Stimulated activated CD8-positive, alpha-beta memory T cell treated with anti-CD3 and anti-CD28 coated beads, Interleukin-7, amount 100 ng/mL, for 24 hours (primary cell): ENCODE results near the gene SENP7.
"Not testable (repeated sequence)": the region's sequence is repeated elsewhere in the genome, so short reads cannot be mapped to it uniquely, and the experiment has no call there.

ENCODE experiments used
- DNase-seq: peaks from one replicate; pipeline ENCODE4 v3.0.0-alpha.2; 2020; ENCODE audit warnings: low read depth

SENP7 gene

DNA sequence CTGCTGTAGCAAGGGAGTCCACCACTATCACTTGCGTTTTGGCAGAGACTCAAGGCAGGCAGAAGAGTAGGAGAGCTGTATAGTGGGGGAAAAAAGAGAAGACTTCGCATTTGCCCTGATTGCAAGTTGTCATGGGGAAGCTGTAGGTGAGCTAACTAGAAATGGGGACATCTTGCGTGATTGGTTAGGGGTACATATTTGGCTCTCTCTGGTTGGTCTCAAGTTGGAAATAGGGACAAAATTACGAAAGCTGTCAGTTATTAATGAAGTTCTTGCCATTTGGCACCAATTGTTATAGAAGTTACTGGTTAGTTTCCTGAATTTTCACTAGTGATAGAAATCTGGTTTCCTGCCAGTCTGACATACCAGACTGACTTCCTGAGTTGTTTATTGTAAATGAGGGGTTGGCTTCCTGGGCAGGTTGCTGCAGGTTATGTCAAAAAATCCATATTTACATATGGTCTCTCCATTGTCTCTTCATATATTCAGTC is 8.2 kb upstream of the SENP7 start:
- no peak for DNase-seq

DNA sequence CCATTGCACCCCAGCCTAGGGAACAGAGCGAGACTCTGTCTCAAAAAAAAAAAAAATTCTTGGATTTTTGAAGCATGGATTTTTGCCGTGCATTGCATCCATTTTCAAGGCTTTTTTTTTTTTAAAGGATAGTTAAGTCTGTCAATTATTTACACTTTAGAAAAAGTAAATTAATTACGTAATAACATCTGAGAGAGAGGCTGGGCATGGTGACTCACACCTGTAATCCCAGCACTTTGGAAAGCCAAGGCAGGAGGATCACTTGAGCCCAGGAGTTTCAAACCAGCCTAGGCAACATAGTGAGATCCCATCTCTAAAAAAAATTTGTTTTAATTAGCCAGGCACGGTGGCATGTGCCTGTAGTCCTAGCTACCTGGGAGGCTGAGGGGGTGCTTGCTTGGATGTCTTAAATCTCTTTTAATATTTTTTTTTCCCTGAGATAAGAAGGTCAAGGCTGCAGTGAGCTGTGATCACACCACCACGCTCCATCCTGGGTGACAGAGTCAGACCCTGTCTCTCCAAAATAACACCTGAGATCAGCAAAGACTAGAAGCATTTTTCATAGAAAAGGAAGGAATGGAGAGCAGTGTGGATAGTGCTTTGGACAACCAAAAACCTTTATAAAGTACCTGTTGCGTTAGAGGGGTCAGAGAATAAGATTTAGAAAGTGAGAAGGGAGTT is 6.8 kb upstream of the SENP7 start:
- DNase-seq, result no peak

DNA sequence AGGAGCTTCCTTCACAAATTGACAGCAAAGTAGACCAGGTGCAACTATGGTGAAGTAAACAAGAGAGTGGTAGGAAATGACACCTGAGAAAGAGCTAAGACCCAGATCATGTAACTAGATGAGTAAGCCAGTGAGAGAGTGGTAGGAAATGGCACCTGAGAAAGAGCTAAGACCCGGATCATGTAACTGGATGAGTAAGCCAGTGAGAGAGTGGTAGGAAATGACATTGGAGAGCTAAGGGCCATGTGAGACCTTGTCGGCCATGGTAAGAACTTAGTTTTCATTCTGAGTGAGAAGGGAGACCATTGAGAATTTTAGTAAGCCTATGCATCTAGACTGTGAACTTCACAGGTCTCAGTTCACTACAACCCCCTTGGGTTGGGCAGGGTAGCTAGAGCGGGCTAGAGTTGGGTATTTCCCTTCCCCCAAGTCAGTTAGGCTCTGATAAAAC is 5.4 kb upstream of the SENP7 start:
- no peak for DNase-seq

DNA sequence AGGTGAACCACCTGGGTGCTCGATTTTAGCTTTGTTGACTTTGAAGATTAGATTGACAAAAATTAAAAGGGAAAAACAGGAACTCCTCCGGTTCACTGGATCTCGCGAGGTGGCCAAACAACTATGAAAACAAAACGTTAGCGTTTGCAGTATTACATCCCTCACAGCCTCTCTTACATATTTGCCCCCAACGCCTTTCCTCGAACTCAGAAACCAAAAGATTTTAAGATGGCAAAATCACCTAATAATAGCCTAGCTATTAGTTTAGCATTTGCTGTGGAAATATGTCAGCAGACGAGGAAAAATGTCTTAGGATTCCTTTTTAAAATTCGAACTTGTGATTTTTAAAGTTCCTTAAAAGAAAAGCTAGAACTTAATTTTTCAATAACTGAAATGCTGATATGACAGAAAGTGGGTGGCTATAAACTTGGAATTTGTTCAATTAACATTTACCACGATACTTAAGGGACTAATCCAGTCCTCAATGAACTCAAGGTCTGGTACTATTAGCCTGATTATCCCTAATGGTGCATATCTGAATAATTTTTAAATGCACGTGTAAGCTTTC is 491 bp upstream of the SENP7 start:
- no peak for DNase-seq

DNA sequence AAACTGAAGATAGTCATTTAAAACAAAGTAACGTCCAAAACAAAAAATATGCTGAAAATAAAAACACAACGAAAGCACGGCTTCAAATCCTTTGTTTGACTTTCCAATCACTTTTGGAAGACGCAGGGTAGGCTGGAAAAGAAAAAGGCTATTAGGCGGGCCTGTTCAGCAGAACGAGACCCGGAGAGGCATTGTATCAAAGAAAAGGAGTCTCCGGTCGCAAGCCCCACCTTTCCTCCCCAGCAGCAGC is 691 bp downstream of the SENP7 start:
- DNase-seq, result no peak

DNA sequence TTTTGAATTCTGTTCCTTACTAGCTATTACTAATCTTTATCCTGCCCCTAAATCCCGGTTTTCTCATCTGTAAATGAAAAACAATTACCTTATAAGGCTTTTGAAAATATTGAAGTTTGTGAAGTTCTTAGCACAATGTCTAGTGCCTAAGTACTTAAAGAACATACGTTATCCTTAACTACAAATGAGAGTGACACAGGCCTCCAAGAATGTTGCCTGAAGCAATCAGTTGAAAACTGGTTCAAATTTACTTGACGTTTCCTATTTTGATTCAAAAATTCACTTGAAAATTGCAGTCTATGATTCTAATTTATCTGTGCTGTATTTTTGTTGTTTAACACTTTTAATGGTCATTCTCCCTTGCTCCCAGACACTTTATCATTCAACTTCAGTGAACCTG is 3.2 kb downstream of the SENP7 start:
- DNase-seq, result no peak

DNA sequence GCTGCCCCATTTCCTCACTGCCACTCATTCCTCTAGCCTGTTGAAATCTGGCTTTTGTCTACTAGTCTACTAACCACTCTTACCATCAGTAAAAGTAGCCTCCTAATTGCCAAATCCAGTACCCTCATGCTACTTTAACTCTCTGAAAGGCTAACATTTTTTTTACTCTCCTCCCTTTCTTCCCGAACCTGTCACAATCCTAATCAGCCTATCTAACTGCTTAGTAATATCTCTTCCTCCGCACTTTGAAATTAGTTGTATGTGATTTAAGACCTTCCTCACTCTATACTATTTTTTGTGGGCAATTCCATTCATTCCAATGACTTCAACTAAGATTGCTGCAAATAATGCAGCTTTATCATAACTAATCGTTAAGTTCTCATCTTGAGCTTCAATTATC is 3.7 kb downstream of the SENP7 start:
- DNase-seq, result no peak

DNA sequence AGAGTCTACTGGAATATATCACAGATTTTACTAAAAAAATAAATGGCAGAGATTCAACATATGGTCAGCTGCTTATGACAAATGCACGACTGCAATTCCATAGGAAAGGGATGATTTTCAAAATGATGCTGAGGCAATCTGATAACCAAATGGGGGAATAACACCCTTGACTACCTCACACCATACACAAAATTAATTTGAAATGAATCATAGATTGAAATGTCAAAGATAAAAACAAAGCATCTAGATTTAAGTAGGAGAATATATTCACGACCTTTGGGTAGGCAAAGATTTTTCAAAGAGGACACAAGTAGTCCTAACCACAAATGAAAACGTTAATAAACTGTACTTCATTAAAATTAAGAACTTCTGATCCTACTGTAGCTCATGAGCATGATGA is 11.2 kb downstream of the SENP7 start:
- DNase-seq, result no peak

DNA sequence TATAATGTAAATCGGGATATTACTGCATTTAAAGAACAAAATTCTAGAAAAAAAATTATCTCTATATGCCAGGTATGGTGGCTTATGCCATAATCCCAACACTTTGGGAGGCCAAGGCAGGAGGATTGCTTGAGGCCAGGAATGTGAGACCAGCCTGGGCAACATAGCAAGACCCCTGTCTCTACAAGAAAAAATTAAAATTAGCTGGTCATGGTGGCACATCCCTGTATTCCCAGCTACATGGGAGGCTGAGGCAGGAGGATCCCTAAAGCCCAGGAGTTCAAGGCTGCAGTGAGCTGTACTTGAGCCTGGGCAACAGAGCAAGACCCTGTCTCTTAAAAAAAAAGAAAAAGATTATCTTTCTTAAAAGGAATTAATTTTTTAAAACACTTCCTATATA is 12.8 kb downstream of the SENP7 start:
- DNase-seq, result no peak

DNA sequence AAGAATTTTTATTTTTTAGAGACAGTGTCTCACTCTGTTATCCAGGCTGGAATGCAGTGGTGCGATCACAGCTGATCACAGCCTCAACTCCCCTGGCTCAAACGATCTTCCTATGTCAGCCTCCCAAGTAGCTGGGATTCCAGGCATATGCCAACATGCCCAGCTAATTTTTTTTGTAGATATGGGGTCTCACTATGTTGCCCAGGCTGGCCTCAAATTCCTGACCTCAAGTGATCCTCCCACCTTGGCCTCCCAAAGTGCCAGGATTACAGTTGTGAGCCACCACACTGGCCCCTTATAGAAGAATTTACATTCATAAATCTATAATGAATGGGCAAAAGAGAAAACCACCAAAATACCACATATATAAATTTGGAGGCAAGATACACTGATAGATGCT is 15.2 kb downstream of the SENP7 start:
- DNase-seq, result no peak

DNA sequence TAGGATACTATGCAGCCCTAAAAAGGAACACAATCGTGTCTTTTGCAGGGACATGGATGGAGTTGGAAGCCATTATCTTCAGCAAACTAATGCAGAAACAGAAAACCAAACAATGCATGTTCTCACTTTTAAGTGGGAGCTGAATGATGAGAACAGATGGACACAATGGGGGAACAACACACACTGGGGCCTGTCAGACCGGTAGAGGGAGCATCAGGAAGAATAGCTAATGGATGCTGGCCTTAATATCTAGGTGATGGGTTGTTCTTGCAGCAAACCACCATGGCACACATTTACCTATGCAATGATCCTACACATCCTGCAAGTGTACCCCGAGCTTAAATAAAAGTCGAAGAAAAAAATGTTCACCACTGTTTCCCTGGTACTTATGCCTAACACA is 17.5 kb downstream of the SENP7 start:
- DNase-seq, result no peak

DNA sequence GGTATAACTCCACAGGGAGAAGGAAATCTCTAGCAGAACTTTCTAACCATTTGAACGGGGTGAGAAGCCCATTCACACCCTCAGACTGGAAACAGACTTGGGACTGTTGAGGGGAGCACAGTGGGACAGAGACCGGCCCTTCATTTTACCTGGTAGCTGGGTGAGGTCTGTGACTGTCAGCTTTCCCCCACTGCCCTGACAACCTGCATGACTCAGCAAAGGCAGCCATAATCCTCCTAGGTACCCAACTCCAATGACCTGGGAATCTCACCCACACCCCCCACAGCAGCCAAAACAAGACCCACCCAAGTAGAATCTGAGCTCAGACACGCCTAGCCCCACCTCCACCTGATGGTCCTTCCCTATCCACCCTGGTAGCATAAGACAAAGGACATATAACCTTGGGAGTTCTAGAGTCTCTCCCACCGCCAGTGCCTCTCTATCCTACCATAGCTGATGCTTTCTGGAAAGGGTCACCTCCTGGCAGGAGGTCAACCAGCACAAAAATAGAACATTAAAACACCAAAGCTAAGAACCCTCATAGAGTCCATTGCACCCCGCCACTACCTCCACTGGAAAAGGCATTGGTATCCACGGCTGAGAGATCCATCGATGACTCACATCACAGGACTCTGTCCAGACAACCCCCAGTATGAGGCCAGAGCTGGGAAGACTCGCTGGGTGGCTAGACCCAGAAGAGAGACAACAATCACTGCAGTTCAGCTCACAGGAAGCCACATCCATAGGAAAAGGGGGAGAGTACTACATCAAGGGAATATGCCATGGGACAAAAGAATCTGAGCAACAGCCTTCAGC is 28.0 kb downstream of the SENP7 start:
- no peak for DNase-seq

DNA sequence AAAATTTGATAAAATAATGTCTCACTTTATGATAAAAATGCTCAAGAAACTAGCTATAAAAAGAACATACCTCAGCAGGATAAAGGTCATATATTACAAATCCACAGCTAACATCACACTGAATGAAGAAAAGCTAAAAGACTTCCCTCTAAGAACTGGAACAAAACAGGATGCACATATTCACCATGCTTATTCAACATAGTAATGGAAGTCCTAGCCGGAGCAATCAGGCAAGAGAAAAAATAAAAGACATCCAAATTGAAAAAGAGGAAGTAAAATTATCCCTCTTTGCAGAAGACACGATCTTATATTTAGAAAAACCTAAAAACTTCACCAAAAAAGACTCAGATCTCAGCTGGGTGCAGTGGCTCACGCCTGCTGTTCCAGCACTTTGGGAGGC is 34.0 kb downstream of the SENP7 start:
- DNase-seq, result no peak

DNA sequence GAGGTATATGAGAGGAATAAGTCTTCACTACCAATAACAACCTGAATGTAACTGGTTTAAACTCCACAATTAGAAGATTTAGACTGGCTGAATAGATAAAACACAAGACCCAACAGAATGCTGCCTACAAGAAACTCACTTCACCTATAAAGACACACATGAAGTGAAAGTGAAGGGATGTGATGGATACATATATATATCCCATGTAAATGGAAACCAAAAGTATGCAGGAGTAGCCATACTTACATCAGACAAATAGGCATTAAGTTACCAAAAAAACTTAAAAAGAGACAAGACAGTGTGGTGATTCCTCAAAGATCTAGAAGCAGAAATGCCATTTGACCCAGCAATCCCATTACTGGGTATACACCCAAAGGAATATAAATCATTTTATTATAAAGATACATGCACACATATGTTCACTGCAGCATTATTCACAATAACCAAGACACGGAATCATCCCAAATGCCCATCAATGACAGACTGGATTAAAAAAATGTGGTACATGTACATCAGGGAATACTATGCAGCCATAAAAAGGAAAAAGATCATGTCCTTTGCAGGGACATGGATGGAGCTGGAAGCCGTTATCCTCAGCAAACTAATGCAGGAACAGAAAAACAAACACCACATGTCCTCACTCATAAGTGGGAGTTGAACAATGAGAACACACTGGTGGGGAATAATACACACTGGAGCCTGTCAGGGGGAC is 38.0 kb downstream of the SENP7 start:
- DNase-seq, result not testable (repeated sequence)

DNA sequence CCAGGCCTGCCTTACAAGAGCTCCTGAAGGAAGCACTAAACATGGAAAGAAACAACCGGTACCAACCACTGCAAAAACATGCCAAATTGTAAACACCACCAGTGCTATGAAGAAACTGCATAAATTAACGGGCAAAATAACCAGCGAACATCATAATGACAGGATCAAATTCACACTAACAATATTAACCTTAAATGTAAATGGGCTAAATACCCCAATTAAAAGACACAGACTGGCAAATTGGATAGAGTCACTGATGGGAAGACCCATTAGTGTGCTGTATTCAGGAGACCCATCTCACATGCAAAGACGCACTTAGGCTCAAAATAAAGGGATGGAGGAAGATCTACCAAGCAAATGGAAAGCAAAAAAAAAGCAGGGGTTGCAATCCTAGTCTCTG is 44.3 kb downstream of the SENP7 start:
- DNase-seq, result not testable (repeated sequence)

DNA sequence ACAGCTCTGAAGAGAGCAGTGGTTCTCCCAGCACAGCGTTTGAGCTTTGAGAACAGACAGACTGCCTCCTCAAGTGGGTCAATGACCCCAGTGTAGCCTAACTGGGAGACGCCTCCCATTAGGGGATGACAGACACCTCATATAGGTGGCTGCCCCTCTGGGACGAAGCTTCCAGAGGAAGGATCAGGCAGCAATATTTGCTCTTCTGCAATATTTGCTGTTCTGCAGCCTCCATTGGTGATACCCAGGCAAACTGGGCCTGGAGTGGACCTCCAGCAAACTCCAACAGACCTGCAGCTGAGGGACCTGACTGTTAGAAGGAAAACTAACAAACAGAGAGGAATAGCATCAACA is 45.7 kb downstream of the SENP7 start:
- not testable (repeated sequence) for DNase-seq

DNA sequence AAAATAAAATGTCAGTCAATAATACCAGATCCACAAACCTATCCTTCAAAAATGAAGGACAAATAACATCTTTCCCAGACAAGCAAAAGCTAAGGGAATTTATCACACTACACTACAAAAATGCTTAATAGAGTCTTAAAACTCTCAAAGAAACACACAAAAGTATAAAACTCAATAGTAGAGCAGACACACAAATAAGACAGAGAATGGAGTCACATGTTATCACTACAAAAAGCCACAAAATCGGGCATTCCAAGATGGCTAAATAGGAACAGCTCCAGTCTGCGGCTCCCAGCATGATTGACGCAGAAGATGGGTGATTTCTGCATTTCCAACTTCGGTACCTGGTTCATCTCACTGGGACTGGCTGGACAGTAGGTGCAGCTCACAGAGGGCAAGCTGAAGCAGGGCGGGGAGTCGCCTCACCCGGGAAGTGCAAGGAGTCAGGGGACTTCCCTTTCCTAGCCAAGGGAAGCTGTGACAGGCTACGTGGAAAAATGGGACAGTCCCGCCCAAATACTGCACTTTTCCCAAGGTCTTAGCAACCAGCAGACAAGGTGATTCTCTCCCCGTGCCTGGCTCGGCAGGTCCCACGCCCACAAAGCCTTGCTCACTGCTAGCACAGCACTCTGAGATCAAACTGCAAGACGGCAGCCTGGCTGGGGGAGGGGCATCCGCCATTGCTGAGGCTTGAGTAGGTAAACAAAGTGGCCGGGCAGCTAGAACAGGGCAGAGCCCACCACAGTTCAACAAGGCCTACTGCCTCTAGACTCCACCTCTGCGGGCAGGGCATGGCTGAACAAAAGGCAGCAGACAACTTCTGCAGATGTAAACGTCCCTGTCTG is 46.3 kb downstream of the SENP7 start:
- DNase-seq, result no peak

DNA sequence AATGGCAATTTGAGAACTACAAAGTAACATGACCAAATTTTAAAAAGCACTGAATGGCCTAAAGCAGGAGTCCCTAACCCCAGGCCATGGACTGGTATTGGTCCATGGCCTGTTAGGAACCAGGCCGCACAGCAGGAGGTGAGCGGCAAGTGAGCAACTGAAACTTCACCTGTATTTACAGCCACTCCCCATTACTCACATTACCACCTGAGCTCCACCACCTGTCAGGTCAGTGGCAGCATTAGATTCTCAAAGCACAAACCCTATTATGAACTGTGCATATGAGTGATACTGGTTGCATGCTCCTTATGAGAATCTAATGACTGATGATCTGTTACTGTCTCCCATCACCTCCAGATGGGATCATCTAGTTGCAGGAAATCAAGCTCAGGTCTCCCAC is 48.8 kb downstream of the SENP7 start:
- DNase-seq, result no peak

DNA sequence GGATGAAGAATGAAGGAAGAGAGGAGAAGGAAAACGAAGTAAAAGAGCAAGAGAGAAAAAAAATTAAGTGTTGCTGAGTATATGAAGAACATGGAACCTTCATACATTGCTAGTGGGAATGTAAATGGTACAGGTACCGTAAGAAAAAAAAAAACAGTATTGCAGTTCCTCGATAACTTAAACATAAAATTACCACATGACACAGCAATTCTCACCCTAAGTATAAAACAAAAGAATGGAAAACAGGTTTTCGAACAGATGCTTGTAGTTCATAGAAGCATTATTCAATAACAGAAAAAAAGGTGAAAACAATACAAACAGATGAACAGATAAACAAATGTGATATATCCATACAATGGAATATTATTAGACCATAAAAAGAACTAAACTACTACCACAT is 51.6 kb downstream of the SENP7 start:
- DNase-seq, result no peak

DNA sequence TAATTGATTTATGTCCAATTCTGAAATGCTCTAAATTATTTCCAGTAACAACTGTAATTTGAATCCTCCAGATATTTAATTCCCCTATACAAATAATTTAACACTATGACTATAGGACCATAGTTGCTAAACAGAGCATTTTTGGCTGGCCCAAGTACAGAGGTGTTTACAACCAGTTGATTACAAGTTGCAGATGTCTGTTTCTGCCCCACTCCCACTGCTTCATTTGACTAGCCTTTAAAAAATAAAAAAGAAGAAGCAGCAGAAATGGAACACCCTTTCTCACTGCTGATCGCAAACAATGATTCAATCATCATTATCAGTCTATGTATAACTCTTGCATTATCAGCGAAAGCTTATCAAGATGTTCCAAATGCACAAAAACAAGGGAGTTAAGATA is 54.6 kb downstream of the SENP7 start:
- DNase-seq, result no peak

DNA sequence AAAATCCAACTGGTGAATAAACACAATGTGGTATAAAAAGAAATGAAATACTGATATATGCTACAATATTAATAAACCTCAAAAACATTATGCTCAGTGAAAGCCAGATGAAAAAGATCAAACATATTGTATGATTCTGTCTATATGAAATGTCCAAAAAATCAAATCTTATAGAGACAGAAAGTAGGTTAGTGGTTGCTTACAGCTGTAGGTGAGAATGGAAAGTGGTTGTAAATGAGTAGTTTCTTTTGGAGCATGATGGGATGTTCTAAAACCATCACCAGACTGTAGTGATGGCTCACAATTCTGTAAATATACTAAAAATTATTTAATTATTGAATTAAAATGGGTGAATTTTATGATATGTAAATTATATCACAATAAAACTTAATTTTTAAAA is 58.4 kb downstream of the SENP7 start:
- DNase-seq, result no peak

DNA sequence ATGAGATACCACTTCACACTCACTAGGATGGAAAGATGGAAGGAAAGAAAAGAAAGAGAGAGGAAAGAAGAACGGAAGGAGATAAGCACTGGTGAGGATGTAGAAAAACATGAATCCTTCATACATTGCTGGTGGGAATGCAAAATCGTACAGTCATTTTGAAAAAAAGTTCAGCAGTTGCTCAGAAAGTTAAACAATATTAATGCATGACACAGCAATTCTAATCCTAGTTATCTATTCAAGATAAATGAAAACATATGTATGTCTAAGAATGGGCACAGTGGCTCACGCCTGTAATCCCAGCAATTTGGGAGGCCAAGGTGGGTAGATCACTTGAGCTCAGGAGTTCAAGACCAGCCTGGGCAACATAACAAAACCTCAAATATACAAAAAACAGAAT is 59.1 kb downstream of the SENP7 start:
- no peak for DNase-seq
